Activated naive CD4-positive, alpha-beta T cell treated with anti-CD3 and anti-CD28 coated beads, Interleukin-2, amount 50 U/mL, for 24 hours (primary cell): ENCODE data around the gene EIF4B.

Experiments
- H3K27ac Mint-ChIP-seq: one replicate; pipeline ENCODE4 v1.8.0; 2021; ENCODE audit warnings: mild to moderate bottlenecking, mixed read lengths
- H3K27me3 Mint-ChIP-seq: one replicate; pipeline ENCODE4 v1.8.0; 2021; ENCODE audit warnings: mixed read lengths
- H3K36me3 Mint-ChIP-seq: one replicate; pipeline ENCODE4 v1.8.0; 2021; ENCODE audit warnings: mixed read lengths
- H3K4me1 Mint-ChIP-seq: one replicate; pipeline ENCODE4 v1.8.0; 2021; ENCODE audit warnings: mixed read lengths
- H3K4me3 Mint-ChIP-seq: one replicate; pipeline ENCODE4 v1.8.0; 2021; ENCODE audit warnings: mild to moderate bottlenecking, mixed read lengths
- H3K9me3 Mint-ChIP-seq: one replicate; pipeline ENCODE4 v1.8.0; 2021; ENCODE audit warnings: mixed read lengths

EIF4B gene

DNA sequence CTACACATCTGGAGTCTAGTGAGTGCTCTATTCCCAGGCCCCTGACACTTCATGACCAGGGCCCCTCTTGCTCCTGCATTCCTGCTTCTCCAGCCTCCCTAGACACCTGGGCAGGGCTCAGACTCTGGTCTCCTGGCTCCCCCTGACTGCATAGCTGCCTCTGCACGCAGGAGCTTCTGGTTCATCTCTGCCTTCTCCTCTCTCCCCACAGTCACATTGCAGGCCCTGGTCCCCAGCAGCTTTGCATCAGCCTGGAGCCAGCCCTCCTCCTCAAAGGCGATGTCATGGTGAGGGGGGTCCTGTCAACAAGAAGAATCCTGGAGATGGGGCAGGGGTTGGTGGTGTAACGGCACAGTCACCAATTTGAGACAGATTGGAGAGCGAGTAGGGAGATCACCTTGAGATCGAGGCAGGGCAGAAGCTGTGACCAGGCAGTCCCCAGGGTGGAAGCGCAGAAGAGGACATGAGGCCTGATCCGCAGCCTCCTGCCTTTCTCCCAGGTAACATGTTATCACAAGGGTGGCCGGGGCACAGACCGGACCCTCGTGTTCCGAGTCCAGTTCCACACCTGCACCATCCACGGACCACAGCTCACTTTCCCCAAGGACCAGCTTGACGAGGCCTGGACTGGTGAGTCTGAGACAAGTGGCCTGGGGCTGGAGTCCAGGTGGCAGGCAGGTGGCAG lies 51.7 kb downstream of the EIF4B start:
- peaks cover 10% of the 10 kb centered on the region for H3K4me1 Mint-ChIP-seq
- no peaks in the 10 kb centered on the region for H3K9me3 Mint-ChIP-seq
- H3K4me3 Mint-ChIP-seq: no peak overlapping the region
- no peak overlapping the region for H3K27ac Mint-ChIP-seq
- H3K36me3 Mint-ChIP-seq: no peaks in the 10 kb centered on the region
- no peaks in the 10 kb centered on the region for H3K27me3 Mint-ChIP-seq

DNA sequence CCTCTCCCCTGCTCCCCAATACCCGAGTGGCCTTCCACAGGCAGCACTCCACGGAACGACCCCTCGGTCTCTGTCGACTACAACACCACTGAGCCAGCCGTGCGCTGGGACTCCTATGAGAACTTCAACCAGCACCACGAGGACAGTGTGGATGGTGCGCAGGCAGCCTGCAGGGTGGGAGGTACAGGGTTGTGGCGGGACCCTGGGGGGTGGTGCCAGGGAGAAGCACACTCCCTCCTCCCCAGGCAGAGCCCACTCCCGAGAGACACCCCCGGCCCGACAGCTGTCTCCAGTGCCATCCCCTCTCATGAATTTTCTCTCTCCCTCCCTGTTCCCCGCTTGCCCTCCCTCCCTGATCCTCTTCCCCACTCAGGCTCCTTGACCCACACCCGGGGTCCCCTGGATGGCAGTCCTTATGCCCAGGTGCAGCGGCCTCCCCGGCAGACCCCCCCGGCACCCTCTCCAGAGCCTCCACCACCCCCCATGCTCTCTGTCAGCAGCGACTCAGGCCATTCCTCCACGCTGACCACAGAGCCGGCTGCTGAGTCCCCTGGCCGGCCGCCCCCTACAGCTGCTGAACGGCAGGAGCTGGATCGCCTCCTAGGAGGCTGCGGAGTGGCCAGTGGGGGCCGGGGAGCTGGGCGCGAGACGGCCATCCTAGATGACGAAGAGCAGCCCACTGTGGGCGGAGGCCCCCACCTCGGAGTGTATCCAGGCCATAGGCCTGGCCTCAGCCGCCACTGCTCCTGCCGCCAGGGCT lies 52.6 kb downstream of the EIF4B start:
- H3K4me3 Mint-ChIP-seq: no peak overlapping the region
- no peak overlapping the region for H3K27ac Mint-ChIP-seq
- no peaks in the 10 kb centered on the region for H3K36me3 Mint-ChIP-seq
- H3K27me3 Mint-ChIP-seq: no peaks in the 10 kb centered on the region
- no peaks in the 10 kb centered on the region for H3K9me3 Mint-ChIP-seq
- H3K4me1 Mint-ChIP-seq: peaks cover 7% of the 10 kb centered on the region

DNA sequence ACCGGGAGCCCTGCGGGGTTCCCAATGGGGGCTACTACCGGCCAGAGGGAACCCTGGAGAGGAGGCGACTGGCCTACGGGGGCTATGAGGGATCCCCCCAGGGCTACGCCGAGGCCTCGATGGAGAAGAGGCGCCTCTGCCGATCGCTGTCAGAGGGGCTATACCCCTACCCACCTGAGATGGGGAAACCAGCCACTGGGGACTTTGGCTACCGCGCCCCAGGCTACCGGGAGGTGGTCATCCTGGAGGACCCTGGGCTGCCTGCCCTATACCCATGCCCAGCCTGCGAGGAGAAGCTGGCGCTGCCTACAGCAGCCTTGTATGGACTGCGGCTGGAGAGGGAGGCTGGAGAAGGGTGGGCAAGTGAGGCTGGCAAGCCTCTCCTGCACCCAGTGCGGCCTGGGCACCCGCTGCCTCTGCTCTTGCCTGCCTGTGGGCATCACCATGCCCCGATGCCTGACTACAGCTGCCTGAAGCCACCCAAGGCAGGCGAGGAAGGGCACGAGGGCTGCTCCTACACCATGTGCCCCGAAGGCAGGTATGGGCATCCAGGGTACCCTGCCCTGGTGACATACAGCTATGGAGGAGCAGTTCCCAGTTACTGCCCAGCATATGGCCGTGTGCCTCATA lies 53.3 kb downstream of the EIF4B start:
- Mint-ChIP-seq H3K36me3 (peaks cover under 1% of the 10 kb centered on the region), H3K4me3 (no peak overlapping the region), H3K9me3 (no peaks in the 10 kb centered on the region), H3K27me3 (no peaks in the 10 kb centered on the region), H3K4me1 (peaks cover 3% of the 10 kb centered on the region), H3K27ac (no peak overlapping the region)

DNA sequence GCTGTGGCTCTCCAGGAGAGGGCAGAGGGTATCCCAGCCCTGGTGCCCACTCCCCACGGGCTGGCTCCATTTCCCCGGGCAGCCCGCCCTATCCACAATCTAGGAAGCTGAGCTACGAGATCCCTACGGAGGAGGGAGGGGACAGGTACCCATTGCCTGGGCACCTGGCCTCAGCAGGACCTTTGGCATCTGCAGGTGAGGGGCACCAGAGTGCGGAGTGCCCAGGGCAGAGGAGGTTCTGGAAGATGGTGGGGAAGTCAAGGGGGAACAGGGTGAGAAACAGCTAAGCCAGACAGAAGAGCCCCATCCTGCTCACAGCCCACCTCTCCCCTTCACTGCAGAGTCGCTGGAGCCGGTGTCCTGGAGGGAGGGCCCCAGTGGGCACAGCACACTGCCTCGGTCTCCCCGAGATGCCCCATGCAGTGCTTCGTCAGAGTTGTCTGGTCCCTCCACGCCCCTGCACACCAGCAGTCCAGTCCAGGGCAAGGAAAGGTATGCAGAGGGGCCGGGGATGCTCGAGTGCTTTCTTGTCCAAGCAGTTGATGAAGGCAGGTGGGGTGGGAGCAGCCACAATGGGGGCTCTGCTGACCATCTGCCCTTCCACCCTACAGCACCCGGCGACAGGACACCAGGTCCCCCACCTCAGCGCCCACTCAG lies 53.9 kb downstream of the EIF4B start:
- H3K4me3 Mint-ChIP-seq: no peak overlapping the region
- H3K36me3 Mint-ChIP-seq: peaks cover 4% of the 10 kb centered on the region
- no peaks in the 10 kb centered on the region for H3K9me3 Mint-ChIP-seq
- H3K27me3 Mint-ChIP-seq: no peaks in the 10 kb centered on the region
- H3K27ac Mint-ChIP-seq: no peak overlapping the region
- peaks cover 3% of the 10 kb centered on the region for H3K4me1 Mint-ChIP-seq

DNA sequence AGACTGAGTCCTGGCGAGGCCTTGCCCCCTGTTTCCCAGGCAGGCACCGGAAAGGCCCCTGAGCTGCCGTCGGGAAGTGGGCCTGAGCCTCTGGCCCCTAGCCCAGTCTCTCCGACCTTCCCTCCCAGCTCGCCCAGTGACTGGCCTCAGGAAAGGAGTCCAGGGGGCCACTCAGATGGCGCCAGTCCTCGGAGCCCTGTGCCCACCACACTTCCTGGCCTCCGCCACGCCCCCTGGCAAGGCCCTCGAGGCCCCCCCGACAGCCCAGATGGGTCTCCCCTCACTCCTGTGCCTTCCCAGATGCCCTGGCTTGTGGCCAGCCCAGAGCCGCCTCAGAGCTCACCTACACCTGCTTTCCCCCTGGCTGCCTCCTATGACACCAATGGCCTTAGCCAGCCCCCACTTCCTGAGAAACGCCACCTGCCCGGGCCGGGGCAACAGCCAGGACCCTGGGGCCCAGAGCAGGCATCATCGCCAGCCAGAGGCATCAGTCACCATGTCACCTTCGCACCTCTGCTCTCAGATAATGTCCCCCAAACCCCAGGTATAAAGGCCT lies 54.5 kb downstream of the EIF4B start:
- Mint-ChIP-seq H3K27me3 (no peaks in the 10 kb centered on the region), H3K4me3 (no peak overlapping the region), H3K36me3 (peaks cover 4% of the 10 kb centered on the region), H3K9me3 (no peaks in the 10 kb centered on the region), H3K27ac (no peak overlapping the region), H3K4me1 (no peaks in the 10 kb centered on the region)

DNA sequence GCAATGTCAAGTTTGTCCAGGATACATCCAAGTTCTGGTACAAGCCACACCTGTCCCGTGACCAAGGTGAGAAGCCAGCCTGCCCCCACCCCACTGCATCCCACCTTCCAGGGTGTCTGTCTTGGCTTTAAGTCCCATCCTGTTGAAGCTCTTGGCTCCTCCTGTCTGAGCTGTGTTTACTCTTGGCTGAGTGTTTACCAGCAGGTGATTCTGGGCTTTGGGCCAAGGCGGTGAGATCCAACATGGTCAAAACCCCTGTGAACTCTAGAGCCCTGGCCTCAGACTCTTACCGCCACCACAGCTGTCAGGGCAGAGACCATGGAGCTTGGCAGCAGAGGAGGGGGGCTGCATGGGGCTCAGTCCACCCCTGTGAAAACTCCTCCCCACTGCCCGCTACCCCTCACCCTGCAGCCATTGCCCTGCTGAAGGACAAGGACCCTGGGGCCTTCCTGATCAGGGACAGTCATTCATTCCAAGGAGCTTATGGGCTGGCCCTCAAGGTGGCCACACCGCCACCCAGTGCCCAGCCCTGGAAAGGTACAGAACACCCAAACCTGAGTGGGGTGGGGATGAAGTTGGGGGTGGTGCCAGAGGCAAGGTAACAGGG lies 55.3 kb downstream of the EIF4B start:
- Mint-ChIP-seq H3K4me1 (peaks cover 5% of the 10 kb centered on the region), H3K27ac (no peak overlapping the region), H3K9me3 (no peaks in the 10 kb centered on the region), H3K36me3 (peaks cover 7% of the 10 kb centered on the region), H3K27me3 (no peaks in the 10 kb centered on the region), H3K4me3 (no peak overlapping the region)

DNA sequence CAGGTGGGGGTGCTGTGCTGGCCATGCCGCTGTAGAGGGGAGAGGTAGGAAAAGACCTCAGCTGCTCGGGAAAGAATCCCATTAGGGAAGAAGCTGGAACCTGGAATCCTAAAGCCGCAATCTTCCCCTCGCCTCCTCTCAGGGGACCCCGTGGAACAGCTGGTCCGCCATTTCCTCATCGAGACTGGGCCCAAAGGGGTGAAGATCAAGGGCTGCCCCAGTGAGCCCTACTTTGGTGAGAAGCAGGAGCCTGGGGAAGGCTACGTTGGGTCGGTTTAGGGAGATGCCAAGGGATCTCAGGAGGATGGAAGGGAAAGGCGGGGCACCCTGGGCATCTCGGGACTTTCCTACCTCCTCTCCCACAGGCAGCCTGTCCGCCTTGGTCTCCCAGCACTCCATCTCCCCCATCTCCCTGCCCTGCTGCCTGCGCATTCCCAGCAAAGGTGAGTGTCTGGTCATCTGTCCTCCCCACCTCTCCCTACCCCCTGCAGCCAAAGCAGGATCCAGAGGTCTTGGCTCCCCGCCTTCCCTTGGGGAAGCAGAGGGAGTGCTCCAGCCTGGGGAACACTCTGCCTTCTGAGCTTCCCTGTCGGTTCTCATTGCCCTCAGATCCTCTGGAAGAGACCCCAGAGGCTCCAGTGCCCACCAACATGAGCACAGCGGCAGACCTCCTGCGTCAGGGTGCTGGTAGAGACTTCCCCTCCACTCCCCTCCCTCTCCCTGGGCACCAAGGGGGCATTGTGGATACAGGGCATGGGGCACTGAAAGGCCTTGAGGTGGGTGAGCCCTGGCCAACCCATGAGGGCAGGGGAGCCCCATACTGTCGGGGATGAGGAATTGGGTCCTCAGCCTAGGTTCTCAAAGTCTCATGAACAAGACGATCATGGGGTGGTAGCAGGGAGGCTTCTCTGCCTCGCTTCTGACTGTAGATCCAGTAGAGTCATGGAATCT lies 56.0 kb downstream of the EIF4B start:
- peaks cover 7% of the 10 kb centered on the region for H3K36me3 Mint-ChIP-seq
- no peaks in the 10 kb centered on the region for H3K27me3 Mint-ChIP-seq
- H3K4me1 Mint-ChIP-seq: peaks cover 5% of the 10 kb centered on the region
- no peak overlapping the region for H3K4me3 Mint-ChIP-seq
- no peak overlapping the region for H3K27ac Mint-ChIP-seq
- H3K9me3 Mint-ChIP-seq: no peaks in the 10 kb centered on the region

DNA sequence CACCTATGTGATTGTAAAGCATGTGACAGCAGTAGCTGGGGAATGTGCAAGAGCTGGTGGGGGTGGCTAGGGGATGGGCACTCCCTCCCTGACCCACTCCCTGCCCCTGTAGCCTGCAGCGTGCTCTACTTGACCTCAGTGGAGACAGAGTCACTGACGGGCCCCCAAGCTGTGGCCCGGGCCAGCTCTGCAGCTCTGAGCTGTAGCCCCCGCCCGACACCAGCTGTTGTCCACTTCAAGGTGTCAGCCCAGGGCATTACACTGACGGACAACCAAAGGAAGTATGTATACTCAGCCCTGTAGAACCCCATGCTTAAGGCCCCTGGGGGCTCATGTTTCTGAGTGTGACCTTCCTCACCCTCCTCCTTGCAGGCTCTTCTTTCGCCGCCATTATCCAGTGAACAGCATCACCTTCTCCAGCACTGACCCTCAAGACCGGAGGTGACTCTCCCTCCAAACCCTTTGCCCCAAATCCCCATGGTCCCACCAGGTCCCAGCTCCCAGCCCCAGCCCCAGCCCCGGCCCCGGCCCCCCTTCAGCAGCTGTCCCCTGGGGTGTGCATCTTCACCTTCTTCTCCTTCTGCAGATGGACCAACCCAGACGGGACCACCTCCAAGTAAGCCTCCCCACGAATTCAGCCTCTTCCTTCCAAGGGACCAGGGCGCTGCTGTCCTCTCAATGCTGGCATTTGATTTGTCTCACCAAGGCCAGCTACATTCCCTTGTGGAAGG lies 56.9 kb downstream of the EIF4B start:
- H3K9me3 Mint-ChIP-seq: no peaks in the 10 kb centered on the region
- H3K36me3 Mint-ChIP-seq: peaks cover 7% of the 10 kb centered on the region
- no peaks in the 10 kb centered on the region for H3K27me3 Mint-ChIP-seq
- no peak overlapping the region for H3K4me3 Mint-ChIP-seq
- no peak overlapping the region for H3K27ac Mint-ChIP-seq
- H3K4me1 Mint-ChIP-seq: peaks cover 5% of the 10 kb centered on the region

DNA sequence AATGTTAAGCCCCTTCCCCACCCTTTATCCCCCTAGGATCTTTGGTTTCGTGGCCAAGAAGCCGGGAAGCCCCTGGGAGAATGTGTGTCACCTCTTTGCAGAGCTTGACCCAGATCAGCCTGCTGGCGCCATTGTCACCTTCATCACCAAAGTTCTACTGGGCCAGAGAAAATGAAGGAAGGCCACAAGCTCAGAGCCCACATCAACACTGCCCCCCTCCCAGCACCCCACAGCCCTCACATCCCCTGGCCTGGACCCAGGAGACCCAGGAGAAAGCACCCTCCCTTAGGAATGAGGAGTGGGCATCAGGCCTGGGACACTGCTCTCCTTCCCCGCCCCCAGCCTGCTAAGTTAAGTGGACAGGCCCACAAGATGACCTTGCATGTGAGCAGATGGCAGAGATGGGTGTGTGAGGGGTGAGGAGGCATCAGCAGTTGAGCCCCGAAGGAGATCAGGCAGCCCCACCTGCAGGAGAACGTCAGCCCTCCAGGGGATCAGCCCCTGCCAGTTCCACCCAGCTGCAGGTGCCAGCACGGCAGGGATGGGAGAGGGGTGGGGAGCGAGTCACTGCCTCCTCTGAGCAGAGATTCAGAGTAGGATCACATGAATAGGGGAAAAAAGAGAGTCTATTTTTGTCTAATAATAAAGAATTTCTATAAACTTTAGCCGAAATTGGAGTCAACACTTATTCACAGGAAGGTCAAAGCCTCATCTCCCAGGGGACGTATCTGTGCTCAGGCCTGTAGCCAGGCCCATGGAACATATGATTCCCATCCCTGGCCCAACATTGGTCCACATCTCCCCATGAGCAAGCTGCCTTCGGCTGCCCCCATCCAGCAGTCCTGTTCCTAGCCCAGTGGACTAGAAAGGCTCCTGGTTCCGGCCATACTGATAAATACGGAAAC lies 57.7 kb downstream of the EIF4B start:
- no peak overlapping the region for H3K4me3 Mint-ChIP-seq
- H3K9me3 Mint-ChIP-seq: no peaks in the 10 kb centered on the region
- peaks cover 7% of the 10 kb centered on the region for H3K36me3 Mint-ChIP-seq
- no peak overlapping the region for H3K27ac Mint-ChIP-seq
- H3K4me1 Mint-ChIP-seq: peaks cover 5% of the 10 kb centered on the region
- H3K27me3 Mint-ChIP-seq: no peaks in the 10 kb centered on the region

DNA sequence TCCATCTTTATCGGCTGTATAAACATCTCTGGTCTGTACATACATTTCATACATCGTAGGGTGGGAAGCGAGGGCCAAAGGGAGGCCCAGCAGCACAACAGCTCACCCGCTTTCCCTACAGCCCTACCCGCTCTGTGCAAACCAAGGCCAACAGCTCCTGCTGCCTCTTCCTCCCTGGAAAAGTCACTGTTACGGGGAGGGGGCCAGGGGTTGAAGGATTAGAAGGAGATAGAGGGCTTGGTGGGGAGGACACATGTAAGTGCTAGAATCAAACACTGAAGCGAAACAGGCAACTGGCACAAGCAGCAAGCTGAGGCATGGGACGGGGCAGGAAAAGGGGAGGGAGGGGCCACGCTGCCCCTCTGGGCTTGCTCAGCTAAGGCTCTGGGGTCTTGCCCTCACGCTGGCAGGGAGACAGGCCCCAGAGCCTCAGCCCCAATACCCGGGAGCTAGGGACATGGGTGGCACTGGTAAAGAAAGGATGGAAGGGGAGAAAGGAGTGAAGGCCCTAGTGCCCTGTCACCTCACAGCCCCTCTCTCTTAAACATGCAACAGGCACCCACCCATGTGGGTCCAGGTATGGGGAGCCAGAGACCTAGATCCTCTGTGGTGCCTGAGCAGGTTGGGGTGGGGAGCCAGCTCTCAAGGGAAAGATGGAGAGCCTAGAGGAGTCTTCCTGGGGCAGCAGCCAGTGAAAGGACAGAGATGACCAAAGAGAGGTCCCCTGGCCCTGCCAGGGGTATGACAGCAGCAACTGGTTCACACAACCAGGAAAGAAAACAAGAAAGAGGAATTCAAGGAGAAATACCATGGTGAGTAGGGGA lies 58.6 kb downstream of the EIF4B start:
- no peak overlapping the region for H3K27ac Mint-ChIP-seq
- H3K4me3 Mint-ChIP-seq: no peak overlapping the region
- H3K36me3 Mint-ChIP-seq: peaks cover 7% of the 10 kb centered on the region

DNA sequence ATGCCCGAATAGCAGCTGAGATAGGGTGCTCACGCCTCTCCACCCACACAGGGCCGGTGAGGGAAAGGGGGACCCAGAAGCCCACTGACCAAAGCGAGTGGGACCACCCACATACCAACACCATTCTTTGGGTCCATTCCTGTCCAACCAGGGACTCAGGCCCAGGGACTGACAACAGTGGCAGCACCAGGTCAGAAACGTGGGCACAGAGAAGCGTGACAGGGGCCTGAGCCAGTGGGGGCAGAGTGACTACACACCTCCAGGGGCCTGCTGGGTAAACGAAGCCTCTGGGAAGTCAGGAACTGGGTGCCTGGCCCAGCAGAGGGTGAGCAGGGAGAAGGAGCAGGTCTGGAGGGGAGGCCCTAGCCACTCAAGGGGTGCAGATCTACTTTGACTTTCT lies 59.2 kb downstream of the EIF4B start:
- Mint-ChIP-seq H3K4me3 (no peak overlapping the region), H3K4me1 (peaks cover 6% of the 10 kb centered on the region), H3K27me3 (no peaks in the 10 kb centered on the region), H3K36me3 (peaks cover 7% of the 10 kb centered on the region), H3K9me3 (no peaks in the 10 kb centered on the region), H3K27ac (no peak overlapping the region)

More for the DNA sequence above, 58.6 kb downstream of the EIF4B start:
- H3K9me3 Mint-ChIP-seq: no peaks in the 10 kb centered on the region
- H3K4me1 Mint-ChIP-seq: peaks cover 5% of the 10 kb centered on the region
- H3K27me3 Mint-ChIP-seq: no peaks in the 10 kb centered on the region
